SK-N-SH treated with all-trans-retinoic acid at 6 μM for 48 hours (cell line): ENCODE results near the gene HOATZ.

Experiments used
- ARNTL ChIP-seq: fragments of 450-650 bp; formaldehyde crosslinking; IDR thresholded peaks from 2 replicates; pipeline ENCODE4 v1.5.0; 2020; ENCODE audit warnings: low read depth, mild to moderate bottlenecking, moderate library complexity, borderline replicate concordance
- BACH2 ChIP-seq: fragments of 250-450 bp; sonication (Bioruptor Pico); IDR thresholded peaks from 2 replicates; pipeline ENCODE4 v1.9.0; 2021; ENCODE audit warnings: mild to moderate bottlenecking, borderline replicate concordance
- GLIS3 ChIP-seq: fragments of 250-450 bp; sonication (Bioruptor Pico); IDR thresholded peaks from 2 replicates; pipeline ENCODE4 v1.5.0; 2020; ENCODE audit warnings: mild to moderate bottlenecking, moderate library complexity
- PATZ1 ChIP-seq: fragments of 250-450 bp; sonication (Bioruptor Pico); IDR thresholded peaks from 2 replicates; pipeline ENCODE4 v1.8.0; 2020; ENCODE audit warnings: mild to moderate bottlenecking, moderate library complexity, borderline replicate concordance
- POU6F1 ChIP-seq: fragments of 250-450 bp; sonication (Bioruptor Pico); IDR thresholded peaks from 2 replicates; pipeline ENCODE4 v1.8.0; 2021; ENCODE audit warnings: low read depth, mild to moderate bottlenecking, moderate library complexity, borderline replicate concordance
- ZFP3 ChIP-seq: fragments of 250-450 bp; sonication (Bioruptor Pico); IDR thresholded peaks from 2 replicates; pipeline ENCODE4 v1.5.0; 2020; ENCODE audit warnings: mild to moderate bottlenecking, moderate library complexity
- ZFP30 ChIP-seq: fragments of 450-650 bp; formaldehyde crosslinking; IDR thresholded peaks from 2 replicates; pipeline ENCODE4 v1.5.0; 2022; ENCODE audit warnings: mild to moderate bottlenecking, moderate library complexity
- ZNF8 ChIP-seq: fragments of 450-650 bp; formaldehyde crosslinking; IDR thresholded peaks from 2 replicates; pipeline ENCODE4 v1.5.0; 2020; ENCODE audit warnings: mild to moderate bottlenecking, moderate library complexity
- TF ChIP-seq, protein P1 (sequence below): fragments of 250-450 bp; sonication (Bioruptor Pico); IDR thresholded peaks from 2 replicates; pipeline ENCODE4 v1.5.1; 2020; ENCODE audit warnings: low read depth, mild to moderate bottlenecking, moderate library complexity

DNA sequence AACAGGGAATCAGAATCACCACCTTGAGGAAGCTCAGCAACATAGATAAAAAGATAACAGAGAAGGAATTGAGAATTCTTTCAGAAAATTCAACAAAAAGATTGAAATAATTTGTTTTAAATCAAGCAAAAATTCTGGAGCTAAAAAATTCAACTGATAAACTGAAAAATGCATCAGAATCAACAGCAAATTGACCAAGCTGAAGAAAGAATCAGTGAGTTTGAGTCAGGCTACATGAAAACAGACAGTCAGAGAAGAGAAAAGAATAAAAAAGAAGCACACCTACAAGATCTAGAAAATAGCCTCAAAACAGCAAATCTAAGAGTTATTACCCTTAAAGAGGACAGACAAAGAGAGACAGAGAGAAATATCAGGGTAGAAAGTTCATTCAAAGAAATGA is 31.1 kb upstream of the HOATZ start:
- 0 out of 2 replicates have a peak, but pooled peaks have one; percentile 5 for TF ChIP-seq ZFP30 (CRISPR knock-in tag)
- no peak for TF ChIP-seq ZFP3
- TF ChIP-seq ARNTL (CRISPR knock-in tag), result no peak
- no peak for TF ChIP-seq POU6F1 (CRISPR knock-in tag)
- no peak for TF ChIP-seq GLIS3 (CRISPR knock-in tag)
- TF ChIP-seq BACH2, result no peak
- TF ChIP-seq PATZ1 (CRISPR knock-in tag), result no peak
- no peak for TF ChIP-seq ZNF8 (CRISPR knock-in tag)
- TF ChIP-seq, protein P1, sequence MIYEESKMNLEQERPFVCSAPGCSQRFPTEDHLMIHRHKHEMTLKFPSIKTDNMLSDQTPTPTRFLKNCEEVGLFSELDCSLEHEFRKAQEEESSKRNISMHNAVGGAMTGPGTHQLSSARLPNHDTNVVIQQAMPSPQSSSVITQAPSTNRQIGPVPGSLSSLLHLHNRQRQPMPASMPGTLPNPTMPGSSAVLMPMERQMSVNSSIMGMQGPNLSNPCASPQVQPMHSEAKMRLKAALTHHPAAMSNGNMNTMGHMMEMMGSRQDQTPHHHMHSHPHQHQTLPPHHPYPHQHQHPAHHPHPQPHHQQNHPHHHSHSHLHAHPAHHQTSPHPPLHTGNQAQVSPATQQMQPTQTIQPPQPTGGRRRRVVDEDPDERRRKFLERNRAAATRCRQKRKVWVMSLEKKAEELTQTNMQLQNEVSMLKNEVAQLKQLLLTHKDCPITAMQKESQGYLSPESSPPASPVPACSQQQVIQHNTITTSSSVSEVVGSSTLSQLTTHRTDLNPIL (CRISPR knock-in tag), result no peak
